HUES48 (cell line): ENCODE measurements around the gene TMEM175.

Experiments used
- H3K27ac ChIP-seq: one replicate; pipeline ENCODE4 v1.7.0; 2013; ENCODE audit warnings: low read depth, low read length, inconsistent platforms
- H3K27me3 ChIP-seq: 2 replicates; pipeline ENCODE4 v1.6.1; 2013; ENCODE audit warnings: mild to moderate bottlenecking, low read length; ENCODE audit not compliant: control insufficient read depth, insufficient read depth
- H3K36me3 ChIP-seq: 2 replicates; pipeline ENCODE4 v1.6.1; 2013; ENCODE audit warnings: low read length; ENCODE audit not compliant: control insufficient read depth, insufficient read depth
- H3K4me1 ChIP-seq: 2 replicates; pipeline ENCODE4 v1.6.1; 2013; ENCODE audit warnings: mild to moderate bottlenecking, low read length; ENCODE audit not compliant: control insufficient read depth, insufficient read depth
- H3K4me3 ChIP-seq: 2 replicates; pipeline ENCODE4 v1.5.1; 2013; ENCODE audit warnings: mild to moderate bottlenecking, low read depth, low read length
- H3K9ac ChIP-seq: 2 replicates; pipeline ENCODE4 v1.6.1; 2013; ENCODE audit warnings: mild to moderate bottlenecking, low read depth, low read length, moderate library complexity
- H3K9me3 ChIP-seq: 2 replicates; pipeline ENCODE4 v1.6.1; 2013; ENCODE audit warnings: low read length; ENCODE audit not compliant: control insufficient read depth, insufficient read depth

Gene TMEM175

GRCh38 chr4:1004557-1005485 is 72.6 kb downstream of the TMEM175 start:
- peaks cover 3% of the 10 kb centered on the region; the same call in 1 of the 2 replicates for H3K4me1 ChIP-seq
- no peak overlapping the region for H3K9ac ChIP-seq
- peaks cover 94% of the 10 kb centered on the region for H3K27me3 ChIP-seq

DNA sequence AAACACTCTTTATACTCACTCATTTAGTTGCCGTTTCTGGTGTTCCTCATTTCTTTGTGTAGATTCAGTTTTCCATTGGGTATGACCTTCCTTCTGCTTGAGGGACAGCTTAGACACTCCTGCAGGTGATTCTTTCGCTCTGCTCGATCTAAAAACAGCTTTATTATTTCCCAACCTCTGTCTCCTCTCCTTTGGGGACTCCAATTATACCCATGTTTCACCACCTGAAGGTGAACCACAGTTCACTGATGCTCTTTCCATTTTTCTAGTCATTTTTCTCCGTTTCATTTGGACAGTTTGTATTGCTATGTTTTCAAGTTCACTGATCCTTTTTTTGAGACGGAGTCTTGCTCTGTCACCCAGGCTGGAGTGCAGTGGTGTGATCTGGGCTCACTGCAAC is 74.6 kb downstream of the TMEM175 start:
- Histone ChIP-seq H3K27me3 (peaks cover 87% of the 10 kb centered on the region), H3K4me3 (no peak overlapping the region)

More at GRCh38 chr4:1004557-1005485, 72.6 kb downstream of the TMEM175 start:
- Histone ChIP-seq H3K4me3 (no peak overlapping the region), H3K9me3 (no peaks in the 10 kb centered on the region), H3K36me3 (no peaks in the 10 kb centered on the region), H3K27ac (no peak overlapping the region)

More for the DNA sequence above, 74.6 kb downstream of the TMEM175 start:
- Histone ChIP-seq H3K27ac (no peak overlapping the region), H3K36me3 (no peaks in the 10 kb centered on the region), H3K9ac (no peak overlapping the region), H3K4me1 (peaks cover 11% of the 10 kb centered on the region; the same call in 1 of the 2 replicates), H3K9me3 (no peaks in the 10 kb centered on the region)
